CD4-positive, alpha-beta T cell (primary cell): ENCODE data around the gene DENND1A. TPM values are rescaled to one million over a fixed set of nuclear protein-coding genes. Genes with fewer than 3 reads are reported as not detected.

Source experiments
- ATAC-seq: fragments of 200-7000 bp; cut with Tn5 transposase; one replicate; pipeline ENCODE4 v1.10.0; 2022; ENCODE audit warnings: mild to moderate bottlenecking; ENCODE audit not compliant: poor library complexity
- CTCF ChIA-PET: fragments of 350-600 bp; sonication (Branson Sonifier 250); formaldehyde crosslinking; loops from one replicate; lab custom pipeline; 2021; ENCODE audit warnings: antibody characterized with exemption, inconsistent platforms; lab: Charles Lee
- POLR2A ChIA-PET: fragments of 350-600 bp; sonication (Branson Sonifier 250); formaldehyde crosslinking; loops from one replicate; lab custom pipeline; 2021; ENCODE audit warnings: antibody characterized with exemption, inconsistent platforms; lab: Charles Lee
- DNase-seq, 14 experiments: peaks; one replicate each; pipeline ENCODE4 v3.0.0-alpha.2; 2013 to 2020; ENCODE audit warnings: mixed read lengths in 2 of 14
- H3K27ac ChIP-seq, 2 donors: one replicate each; pipeline versions ENCODE4 v1.5.1 to v1.7.0; 2013; ENCODE audit warnings: low read length in 2 of 2, low read depth in 1 of 2, mild to moderate bottlenecking in 1 of 2
- H3K27me3 ChIP-seq, 2 experiments: 1 replicate in 1 of 2; 2 replicates in 1 of 2; pipeline versions ENCODE4 v1.6.1 to v1.7.0; 2013; ENCODE audit warnings: low read length in 2 of 2, control low read depth in 1 of 2, mild to moderate bottlenecking in 1 of 2, moderate library complexity in 1 of 2; ENCODE audit not compliant: insufficient read depth in 2 of 2, control insufficient read depth in 1 of 2
- H3K36me3 ChIP-seq: one replicate; pipeline ENCODE4 v1.6.1; 2013; ENCODE audit warnings: low read length, control low read depth; ENCODE audit not compliant: insufficient read depth
- H3K4me1 ChIP-seq: one replicate; pipeline ENCODE4 v1.6.1; 2013; ENCODE audit warnings: low read length, control low read depth; ENCODE audit not compliant: insufficient read depth
- H3K4me3 ChIP-seq: one replicate; pipeline ENCODE4 v1.5.1; 2013; ENCODE audit warnings: mild to moderate bottlenecking, low read length, moderate library complexity
- H3K9me3 ChIP-seq, 2 experiments: 1 replicate in 1 of 2; 2 replicates in 1 of 2; pipeline versions ENCODE4 v1.6.1 to v1.7.0; 2013; ENCODE audit warnings: low read length in 2 of 2, mild to moderate bottlenecking in 2 of 2, control low read depth in 1 of 2, moderate library complexity in 1 of 2; ENCODE audit not compliant: control insufficient read depth in 1 of 2, insufficient read depth in 1 of 2
- H3K27ac Mint-ChIP-seq: one replicate; pipeline ENCODE4 v1.8.0; 2020; ENCODE audit warnings: mixed read lengths
- H3K27me3 Mint-ChIP-seq: one replicate; pipeline ENCODE4 v1.8.0; 2021; ENCODE audit warnings: mixed read lengths
- H3K36me3 Mint-ChIP-seq: one replicate; pipeline ENCODE4 v1.8.0; 2021; ENCODE audit warnings: low read depth, mixed read lengths
- H3K4me1 Mint-ChIP-seq: one replicate; pipeline ENCODE4 v1.8.0; 2021; ENCODE audit warnings: low read depth, mixed read lengths
- H3K4me3 Mint-ChIP-seq: one replicate; pipeline ENCODE4 v1.8.0; 2020; ENCODE audit warnings: mild to moderate bottlenecking, mixed read lengths
- H3K9me3 Mint-ChIP-seq: one replicate; pipeline ENCODE4 v1.8.0; 2020; ENCODE audit warnings: mixed read lengths
- intact Hi-C, 2 experiments: fragments of 100-400 bp; cut with DNase I in 1 of 2; cut with micrococcal nuclease in 1 of 2; formaldehyde crosslinking; loops; one replicate each; pipeline versions ENCODE4 v1.15.1 to v1.9.0; 2023 to 2025; cut with DNase I, micrococcal nuclease
- total RNA-seq, 174 experiments: library from RNA in 2 of 174; stranded (reverse) in 2 of 174; gene quantifications; one replicate each; pipeline ENCODE4 v1.2.3 and lab custom pipeline; 2021 to 2026
- TF ChIP-seq, protein P1 (sequence below): fragments of 200-600 bp; IDR thresholded peaks from one replicate; pipeline ENCODE4 v1.8.0; 2022; ENCODE audit warnings: antibody characterized with exemption, mild to moderate bottlenecking

The DENND1A gene
- total RNA-seq, 2 experiments from 2014 or later, result 20.0 to 20.6 TPM

- H3K36me3 Mint-ChIP-seq, result no peaks in the 10 kb centered on the region
- no peak for DNase-seq
- H3K4me3 Mint-ChIP-seq, result no peak overlapping the region
- H3K9me3 ChIP-seq, result no peaks in the 10 kb centered on the region
- no peaks in the 10 kb centered on the region for H3K27me3 ChIP-seq
- H3K27me3 Mint-ChIP-seq, result no peaks in the 10 kb centered on the region
- H3K27ac ChIP-seq, result no peak overlapping the region
- ChIA-PET POLR2A (no interaction called here), CTCF (no interaction called here)
- no peak overlapping the region for H3K27ac Mint-ChIP-seq
- intact Hi-C loops, result loop anchor here (5.0 to 10.0 kb wide), 5 partner anchors 251 to 891 kb away; no protein-coding TSS in a partner anchor
- peaks cover 12% of the 10 kb centered on the region for H3K4me1 ChIP-seq
- ATAC-seq, result no peak
- TF ChIP-seq, protein P1, sequence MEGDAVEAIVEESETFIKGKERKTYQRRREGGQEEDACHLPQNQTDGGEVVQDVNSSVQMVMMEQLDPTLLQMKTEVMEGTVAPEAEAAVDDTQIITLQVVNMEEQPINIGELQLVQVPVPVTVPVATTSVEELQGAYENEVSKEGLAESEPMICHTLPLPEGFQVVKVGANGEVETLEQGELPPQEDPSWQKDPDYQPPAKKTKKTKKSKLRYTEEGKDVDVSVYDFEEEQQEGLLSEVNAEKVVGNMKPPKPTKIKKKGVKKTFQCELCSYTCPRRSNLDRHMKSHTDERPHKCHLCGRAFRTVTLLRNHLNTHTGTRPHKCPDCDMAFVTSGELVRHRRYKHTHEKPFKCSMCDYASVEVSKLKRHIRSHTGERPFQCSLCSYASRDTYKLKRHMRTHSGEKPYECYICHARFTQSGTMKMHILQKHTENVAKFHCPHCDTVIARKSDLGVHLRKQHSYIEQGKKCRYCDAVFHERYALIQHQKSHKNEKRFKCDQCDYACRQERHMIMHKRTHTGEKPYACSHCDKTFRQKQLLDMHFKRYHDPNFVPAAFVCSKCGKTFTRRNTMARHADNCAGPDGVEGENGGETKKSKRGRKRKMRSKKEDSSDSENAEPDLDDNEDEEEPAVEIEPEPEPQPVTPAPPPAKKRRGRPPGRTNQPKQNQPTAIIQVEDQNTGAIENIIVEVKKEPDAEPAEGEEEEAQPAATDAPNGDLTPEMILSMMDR, result no peak
- H3K36me3 ChIP-seq, result no peaks in the 10 kb centered on the region
- H3K4me3 ChIP-seq, result no peak overlapping the region
- no peaks in the 10 kb centered on the region for H3K9me3 Mint-ChIP-seq
- H3K4me1 Mint-ChIP-seq, result peaks cover 5% of the 10 kb centered on the region
Observed at GRCh38 chr9:123353041-123353440, 576.9 kb downstream of the DENND1A start.

- Mint-ChIP-seq H3K4me1 (peaks cover 5% of the 10 kb centered on the region), H3K4me3 (no peak overlapping the region), H3K9me3 (no peaks in the 10 kb centered on the region), H3K36me3 (no peaks in the 10 kb centered on the region), H3K27me3 (no peaks in the 10 kb centered on the region), H3K27ac (no peak overlapping the region)
- TF ChIP-seq, protein P1, result no peak
- intact Hi-C loops, result loop anchor here (1.0 to 10.0 kb wide), 6 partner anchors 248 to 888 kb away; no protein-coding TSS in a partner anchor
- no peaks in the 10 kb centered on the region for H3K27me3 ChIP-seq
- no peak overlapping the region for H3K4me3 ChIP-seq
- ChIA-PET CTCF (interaction anchor here (0.7 to 2.4 kb wide), 18 partner anchors 11 to 331 kb away, joined by 3 to 13 read pairs (median 4); no protein-coding TSS in a partner anchor), POLR2A (interaction anchor here (0.7 to 1.8 kb wide), 2 partner anchors 11 to 270 kb away, joined by 5 to 7 read pairs; no protein-coding TSS in a partner anchor)
- H3K9me3 ChIP-seq, result no peaks in the 10 kb centered on the region
- DNase-seq (no peak), ATAC-seq (no peak)
- H3K4me1 ChIP-seq, result peaks cover 12% of the 10 kb centered on the region
- H3K36me3 ChIP-seq, result no peaks in the 10 kb centered on the region
- no peak overlapping the region for H3K27ac ChIP-seq
Observed at GRCh38 chr9:123350590-123351310, 579.2 kb downstream of the DENND1A start.

DNA sequence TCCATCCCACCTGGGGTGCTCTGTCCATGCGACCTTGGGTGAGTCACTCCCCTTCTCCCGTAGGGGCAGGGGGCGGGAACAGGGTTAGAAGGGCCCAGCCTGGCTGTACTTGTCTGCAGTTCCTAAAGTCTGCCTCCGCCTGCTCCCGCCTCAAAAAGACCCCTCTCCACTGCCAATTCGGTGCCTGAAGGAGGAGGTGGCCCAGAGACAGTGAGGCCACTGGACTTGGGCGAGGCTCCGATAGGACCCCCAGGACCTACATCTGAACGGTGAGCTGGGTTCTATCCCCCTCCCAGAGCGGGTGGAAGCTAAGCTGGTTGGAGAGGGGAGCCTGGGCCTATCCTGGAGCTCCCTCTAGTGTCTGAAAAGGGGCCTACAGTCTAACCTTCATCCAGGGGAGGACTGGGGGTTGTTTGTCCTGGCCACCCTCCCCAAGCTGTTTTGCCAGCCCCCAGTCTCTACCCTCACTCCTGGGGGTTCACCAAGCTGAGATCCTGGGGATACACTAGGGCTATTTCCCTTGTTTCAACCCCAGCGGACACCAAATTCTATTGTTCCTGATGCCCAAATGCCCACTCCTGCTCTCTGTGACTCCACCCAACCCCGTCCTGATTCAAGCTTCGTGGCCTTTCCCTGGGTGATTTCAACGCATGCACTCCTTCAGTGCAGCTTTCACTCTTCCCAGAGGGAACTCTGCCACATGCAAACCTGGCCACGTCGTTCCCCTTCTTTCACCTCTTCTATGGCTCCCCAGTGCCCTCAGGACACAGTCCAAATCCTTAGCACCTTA is 580.0 kb downstream of the DENND1A start:
- H3K4me1 ChIP-seq, result peaks cover 12% of the 10 kb centered on the region
- no peak overlapping the region for H3K4me3 ChIP-seq
- H3K27me3 ChIP-seq, result no peaks in the 10 kb centered on the region
- Mint-ChIP-seq H3K27me3 (no peaks in the 10 kb centered on the region), H3K4me3 (no peak overlapping the region), H3K36me3 (no peaks in the 10 kb centered on the region), H3K27ac (no peak overlapping the region), H3K9me3 (no peaks in the 10 kb centered on the region), H3K4me1 (peaks cover 5% of the 10 kb centered on the region)
- H3K27ac ChIP-seq, result no peak overlapping the region
- no peaks in the 10 kb centered on the region for H3K36me3 ChIP-seq
- intact Hi-C loops, result loop anchor here (1.0 to 10.0 kb wide), 6 partner anchors 248 to 888 kb away; no protein-coding TSS in a partner anchor
- ATAC-seq (peak; percentile 89), DNase-seq (peak; percentile 44 to 80 (median 57))
- TF ChIP-seq, protein P1, result peak; percentile 94
- H3K9me3 ChIP-seq, result no peaks in the 10 kb centered on the region
- CTCF ChIA-PET, result interaction anchor here (0.5 to 2.4 kb wide), 30 partner anchors 10 to 330 kb away, joined by 3 to 13 read pairs (median 4); no protein-coding TSS in a partner anchor
- POLR2A ChIA-PET, result interaction anchor here (0.7 to 2.0 kb wide), 4 partner anchors 10 to 269 kb away, joined by 3 to 12 read pairs (median 6); partner anchors contain the start of gene STRBP
